Measurements from ENCODE around the gene BRMS1. TPM values are rescaled to one million over a fixed set of nuclear protein-coding genes. Genes with fewer than 3 reads are reported as not detected.

The BRMS1 gene
- total and polyA plus RNA-seq, 10 of the 15 experiments (the other 5 are each of a cell fraction or from before 2014, with no cell fraction given) = 2.1 to 85.3 (median 48.5) TPM

- TF ChIP-seq ATF2 (IDR thresholded peaks at IDR 0.05; ENCODE audit: low read length) (no peak), NBN (IDR thresholded peaks at IDR 0.05) (0 out of 2 replicates have a peak, but pooled peaks have one; percentile 39), ETV6 (conservative IDR thresholded peaks at IDR 0.05 in 1 of 2, IDR thresholded peaks at IDR 0.05 in 1 of 2; ENCODE audit: borderline replicate concordance in 1 of 2, low read depth in 1 of 2) (no peak), KLF5 (IDR thresholded peaks at IDR 0.05; ENCODE audit: partially characterized antibody) (no peak), RFX5 (IDR thresholded peaks at IDR 0.05; ENCODE audit: low read depth, low read length) (no peak), TBL1XR1 (IDR thresholded peaks at IDR 0.05; ENCODE audit: low read depth, low read length) (peak; percentile 49; the same call in 1 of the 2 replicates), HDAC6 (IDR thresholded peaks at IDR 0.05; ENCODE audit: unreplicated experiment) (no peak), E2F4 (IDR thresholded peaks at IDR 0.05; ENCODE audit: low read depth, low read length) (no peak), FOS (IDR thresholded peaks at IDR 0.05; ENCODE audit: borderline replicate concordance, extremely low read depth, insufficient read length) (no peak), FOXK2 (IDR thresholded peaks at IDR 0.05) (no peak), RB1 (IDR thresholded peaks at IDR 0.05; ENCODE audit: borderline replicate concordance) (0 out of 2 replicates have a peak, but pooled peaks have one; percentile 11), NR2C1 (IDR thresholded peaks at IDR 0.05) (no peak; the same call in 1 of the 2 replicates), SMARCA5 (IDR thresholded peaks at IDR 0.05) (0 out of 2 replicates have a peak, but pooled peaks have one; percentile 37), RELB (IDR thresholded peaks at IDR 0.05; ENCODE audit: low read depth) (peak; percentile 67; the same call in 1 of the 2 replicates), ASH2L (IDR thresholded peaks at IDR 0.05; ENCODE audit: borderline replicate concordance, low read depth) (no peak), NFIC (IDR thresholded peaks at IDR 0.05; ENCODE audit: low read depth, low read length) (no peak; the same call in 1 of the 2 replicates), ZNF622 (IDR thresholded peaks at IDR 0.05) (no peak), NR2C2 (IDR thresholded peaks at IDR 0.05; ENCODE audit: borderline replicate concordance, control insufficient read depth, insufficient read length, low read depth) (no peak), TARDBP (IDR thresholded peaks at IDR 0.05; ENCODE audit: borderline replicate concordance) (no peak), POU2F2 (IDR thresholded peaks at IDR 0.05; ENCODE audit: borderline replicate concordance, low read depth, low read length) (peak; percentile 28; the same call in 1 of the 3 replicates), MYC (IDR thresholded peaks at IDR 0.05; ENCODE audit: insufficient read depth, insufficient read length, insufficient replicate concordance, low read length, severe bottlenecking) (no peak), KAT2A (conservative IDR thresholded peaks at IDR 0.05; ENCODE audit: control insufficient read depth, low read depth, low read length) (no peak), MXI1 (IDR thresholded peaks at IDR 0.05; ENCODE audit: low read depth, low read length) (peak; percentile 81), SPI1 (IDR thresholded peaks at IDR 0.05; ENCODE audit: borderline replicate concordance, insufficient read depth, low read depth, low read length) (no peak), SIX5 (IDR thresholded peaks at IDR 0.05; ENCODE audit: low read depth, low read length, severe bottlenecking) (no peak), FOXM1 (IDR thresholded peaks at IDR 0.05; ENCODE audit: low read depth, low read length) (peak; percentile 45; the same call in 1 of the 2 replicates), ZNF384 (IDR thresholded peaks at IDR 0.05; ENCODE audit: borderline replicate concordance, low read depth, low read length) (no peak)
Observed at GRCh38 chr11:66336234-66337102, 8.4 kb downstream of the BRMS1 start, which contains the start of gene RIN1 (continued).

Measured in GM12878 (cell line).